ENCODE data around the gene FLNC. TPM values are rescaled to one million over a fixed set of nuclear protein-coding genes. Genes with fewer than 3 reads are reported as not detected.

The FLNC gene
- total RNA-seq, 1 donor from 2014 or later: 31.9 TPM

GRCh38 chr7:128879461-128879938 is 49.3 kb downstream of the FLNC start:
- Histone ChIP-seq H3K36me3 (no peaks in the 10 kb centered on the region), H3K9me3 (no peaks in the 10 kb centered on the region), H3K27ac (no peak overlapping the region), H3K4me1 (no peaks in the 10 kb centered on the region), H3K4me3 (no peak overlapping the region), H3K27me3 (no peaks in the 10 kb centered on the region)
- TF ChIP-seq POLR2A (IDR thresholded peaks at IDR 0.05) (no peak), CTCF (IDR thresholded peaks at IDR 0.05) (no peak), POLR2AphosphoS5 (IDR thresholded peaks at IDR 0.05; ENCODE audit: insufficient read depth in 1 of 2, low read depth in 1 of 2) (no peak)
- DNase-seq (ENCODE audit: extremely low spot score in 2 of 2): no peak
- intact Hi-C loops (cut with DNase I): loop anchor here (10.0 kb wide), 1 partner anchor 265 kb away; no protein-coding TSS in a partner anchor

- no peak overlapping the region for H3K4me3 ChIP-seq
- no peaks in the 10 kb centered on the region for H3K36me3 ChIP-seq
- no peak for DNase-seq (ENCODE audit: extremely low spot score in 2 of 2)
- intact Hi-C loops (cut with DNase I): loop anchor here (10.0 kb wide), 1 partner anchor 265 kb away; no protein-coding TSS in a partner anchor
- no peaks in the 10 kb centered on the region for H3K4me1 ChIP-seq
- H3K9me3 ChIP-seq: no peaks in the 10 kb centered on the region
- no peak overlapping the region for H3K27ac ChIP-seq
- TF ChIP-seq POLR2A (IDR thresholded peaks at IDR 0.05) (no peak), CTCF (IDR thresholded peaks at IDR 0.05) (peak; percentile 40 to 63 (median 40))
- no peaks in the 10 kb centered on the region for H3K27me3 ChIP-seq
Observed at GRCh38 chr7:128879939-128880746, 49.9 kb downstream of the FLNC start.

- H3K4me1 ChIP-seq: no peaks in the 10 kb centered on the region
- DNase-seq (ENCODE audit: extremely low spot score in 2 of 2): no peak
- TF ChIP-seq POLR2AphosphoS5 (IDR thresholded peaks at IDR 0.05; ENCODE audit: insufficient read depth in 1 of 2, low read depth in 1 of 2) (no peak), CTCF (IDR thresholded peaks at IDR 0.05) (no peak), POLR2A (IDR thresholded peaks at IDR 0.05) (no peak)
- intact Hi-C loops (cut with DNase I): no loop called here
- H3K4me3 ChIP-seq: no peak overlapping the region
- H3K27me3 ChIP-seq: no peaks in the 10 kb centered on the region
- H3K9me3 ChIP-seq: no peaks in the 10 kb centered on the region
- no peak overlapping the region for H3K27ac ChIP-seq
- H3K36me3 ChIP-seq: no peaks in the 10 kb centered on the region
Observed at GRCh38 chr7:128880791-128881457, 50.7 kb downstream of the FLNC start.

GRCh38 chr7:128881458-128882125 is 51.4 kb downstream of the FLNC start:
- Histone ChIP-seq H3K27me3 (no peaks in the 10 kb centered on the region), H3K4me3 (no peak overlapping the region)
- intact Hi-C loops (cut with DNase I): no loop called here

More at GRCh38 chr7:128881458-128882125, 51.4 kb downstream of the FLNC start:
- Histone ChIP-seq H3K36me3 (no peaks in the 10 kb centered on the region), H3K4me1 (no peaks in the 10 kb centered on the region), H3K9me3 (no peaks in the 10 kb centered on the region), H3K27ac (no peak overlapping the region)
- no peak for DNase-seq (ENCODE audit: extremely low spot score in 2 of 2)
- TF ChIP-seq CTCF (IDR thresholded peaks at IDR 0.05): peak in 1 of 3 experiments; percentile 2
- no peak for TF ChIP-seq POLR2A (IDR thresholded peaks at IDR 0.05)
